MM.1S (cell line): ENCODE measurements around the gene SNF8.

ENCODE experiments used
- DNase-seq: peaks from one replicate; pipeline ENCODE4 v3.0.0-alpha.2; 2015
- H2AFZ ChIP-seq: fragments of 300-600 bp; sonication (generic); 2 replicates; pipeline ENCODE4 v1.6.0; 2016; ENCODE audit warnings: antibody characterized with exemption, low read length
- H3F3A ChIP-seq: fragments of 300-600 bp; sonication (generic); 2 replicates; pipeline ENCODE4 v1.6.1; 2016; ENCODE audit warnings: mild to moderate bottlenecking, antibody characterized with exemption, low read length, moderate library complexity, mixed read lengths; ENCODE audit not compliant: insufficient read depth
- H3K27ac ChIP-seq: fragments of 300-600 bp; sonication (generic); 2 replicates; pipeline ENCODE4 v1.5.1; 2016; ENCODE audit warnings: mild to moderate bottlenecking, low read length
- H3K27me3 ChIP-seq: fragments of 300-600 bp; sonication (generic); replicated peaks from 2 replicates; pipeline ENCODE4 v1.6.0; 2016; ENCODE audit warnings: low read length; ENCODE audit not compliant: insufficient read depth
- H3K36me3 ChIP-seq: fragments of 300-600 bp; sonication (generic); replicated peaks from 2 replicates; pipeline ENCODE4 v1.6.1; 2016; ENCODE audit warnings: mild to moderate bottlenecking, low read length, mixed read lengths; ENCODE audit not compliant: insufficient read depth
- H3K4me1 ChIP-seq: fragments of 300-600 bp; sonication (generic); 2 replicates; pipeline ENCODE4 v1.6.1; 2016; ENCODE audit warnings: low read length, mixed read lengths
- H3K4me2 ChIP-seq: fragments of 300-600 bp; sonication (generic); 2 replicates; pipeline ENCODE4 v1.6.0; 2016; ENCODE audit warnings: low read depth, low read length
- H3K4me3 ChIP-seq: fragments of 300-600 bp; sonication (generic); 2 replicates; pipeline ENCODE4 v1.5.1; 2016; ENCODE audit warnings: low read length, mixed read lengths
- H3K79me2 ChIP-seq: fragments of 300-600 bp; sonication (generic); 2 replicates; pipeline ENCODE4 v1.6.1; 2016; ENCODE audit warnings: mixed run types, low read length, mixed read lengths
- H3K9ac ChIP-seq: fragments of 300-600 bp; sonication (generic); 2 replicates; pipeline ENCODE4 v1.6.1; 2016; ENCODE audit warnings: low read length, mixed read lengths
- H3K9me2 ChIP-seq: fragments of 300-600 bp; sonication (generic); replicated peaks from 2 replicates; pipeline ENCODE4 v1.6.1; 2016; ENCODE audit warnings: mild to moderate bottlenecking, low read length, mixed read lengths; ENCODE audit not compliant: insufficient read depth
- H3K9me3 ChIP-seq: fragments of 300-600 bp; sonication (generic); replicated peaks from 2 replicates; pipeline ENCODE4 v1.6.1; 2016; ENCODE audit warnings: mild to moderate bottlenecking, low read length, mixed read lengths; ENCODE audit not compliant: insufficient read depth
- H4K20me1 ChIP-seq: fragments of 300-600 bp; sonication (generic); 2 replicates; pipeline ENCODE4 v1.6.1; 2016; ENCODE audit warnings: mild to moderate bottlenecking, low read length, moderate library complexity, mixed read lengths; ENCODE audit not compliant: insufficient read depth
- EZH2 ChIP-seq: fragments of 300-600 bp; sonication (generic); optimal IDR thresholded peaks from 2 replicates; pipeline ENCODE3; 2017; ENCODE audit warnings: low read depth, mild to moderate bottlenecking, antibody characterized with exemption, low read length, mixed read lengths
- EZH2phosphoT487 ChIP-seq: fragments of 300-600 bp; sonication (generic); IDR thresholded peaks from 2 replicates; pipeline ENCODE4 v1.6.1; 2018; ENCODE audit warnings: antibody characterized with exemption, low read length
- TF ChIP-seq, protein P1 (sequence below): fragments of 300-600 bp; sonication (generic); IDR thresholded peaks from 2 replicates; pipeline ENCODE4 v1.5.1; 2016; ENCODE audit warnings: antibody characterized with exemption, low read length, mixed read lengths

Gene SNF8

DNA sequence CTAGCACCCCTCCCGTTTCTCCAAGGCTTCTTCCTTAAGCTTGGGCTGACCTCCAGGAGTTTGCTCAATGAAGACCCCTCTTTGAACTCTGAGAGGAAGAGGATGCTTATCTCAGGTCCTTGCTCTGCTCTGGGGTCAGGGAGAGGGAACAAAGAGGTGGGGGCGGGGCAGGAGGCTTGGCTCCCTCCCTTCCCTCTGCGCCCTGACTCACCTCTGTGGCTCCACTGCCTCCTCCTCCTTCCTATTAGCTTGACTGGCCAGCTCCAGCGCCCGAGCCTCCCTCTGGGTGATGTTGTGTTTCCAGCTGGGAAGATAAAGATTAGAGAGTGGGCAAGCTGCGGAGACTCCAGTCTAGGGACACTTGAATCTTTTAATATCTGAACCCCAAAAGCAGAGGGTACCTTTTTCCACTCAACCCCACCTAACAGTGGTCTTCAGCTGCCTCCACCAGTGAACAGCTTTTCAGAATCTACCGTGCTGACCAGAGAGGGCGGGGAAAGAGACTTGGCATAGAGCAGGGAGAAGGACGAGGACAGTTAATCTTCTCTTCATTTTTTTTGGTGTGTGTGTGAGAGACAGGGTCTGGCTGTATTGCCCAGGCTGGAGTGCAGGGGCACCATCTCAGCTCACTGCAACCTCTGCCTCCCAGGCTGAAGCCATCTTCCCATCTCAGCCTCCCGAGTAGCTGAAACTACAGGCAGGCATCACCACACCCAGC lies 17.0 kb upstream of the SNF8 start:
- Histone ChIP-seq H3K9me2 (no peaks in the 10 kb centered on the region), H3K9ac (no peak overlapping the region), H3K4me1 (no peaks in the 10 kb centered on the region), H3F3A (no peaks in the 10 kb centered on the region), H3K27me3 (peaks cover 57% of the 10 kb centered on the region), H4K20me1 (no peaks in the 10 kb centered on the region), H3K27ac (no peak overlapping the region), H3K4me2 (no peak overlapping the region), H2AFZ (no peak overlapping the region), H3K36me3 (no peaks in the 10 kb centered on the region), H3K79me2 (no peaks in the 10 kb centered on the region), H3K9me3 (no peaks in the 10 kb centered on the region), H3K4me3 (no peak overlapping the region)
- TF ChIP-seq EZH2, result no peak
- TF ChIP-seq EZH2phosphoT487, result no peak
- TF ChIP-seq, protein P1, sequence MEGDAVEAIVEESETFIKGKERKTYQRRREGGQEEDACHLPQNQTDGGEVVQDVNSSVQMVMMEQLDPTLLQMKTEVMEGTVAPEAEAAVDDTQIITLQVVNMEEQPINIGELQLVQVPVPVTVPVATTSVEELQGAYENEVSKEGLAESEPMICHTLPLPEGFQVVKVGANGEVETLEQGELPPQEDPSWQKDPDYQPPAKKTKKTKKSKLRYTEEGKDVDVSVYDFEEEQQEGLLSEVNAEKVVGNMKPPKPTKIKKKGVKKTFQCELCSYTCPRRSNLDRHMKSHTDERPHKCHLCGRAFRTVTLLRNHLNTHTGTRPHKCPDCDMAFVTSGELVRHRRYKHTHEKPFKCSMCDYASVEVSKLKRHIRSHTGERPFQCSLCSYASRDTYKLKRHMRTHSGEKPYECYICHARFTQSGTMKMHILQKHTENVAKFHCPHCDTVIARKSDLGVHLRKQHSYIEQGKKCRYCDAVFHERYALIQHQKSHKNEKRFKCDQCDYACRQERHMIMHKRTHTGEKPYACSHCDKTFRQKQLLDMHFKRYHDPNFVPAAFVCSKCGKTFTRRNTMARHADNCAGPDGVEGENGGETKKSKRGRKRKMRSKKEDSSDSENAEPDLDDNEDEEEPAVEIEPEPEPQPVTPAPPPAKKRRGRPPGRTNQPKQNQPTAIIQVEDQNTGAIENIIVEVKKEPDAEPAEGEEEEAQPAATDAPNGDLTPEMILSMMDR, result no peak
- no peak for DNase-seq

DNA sequence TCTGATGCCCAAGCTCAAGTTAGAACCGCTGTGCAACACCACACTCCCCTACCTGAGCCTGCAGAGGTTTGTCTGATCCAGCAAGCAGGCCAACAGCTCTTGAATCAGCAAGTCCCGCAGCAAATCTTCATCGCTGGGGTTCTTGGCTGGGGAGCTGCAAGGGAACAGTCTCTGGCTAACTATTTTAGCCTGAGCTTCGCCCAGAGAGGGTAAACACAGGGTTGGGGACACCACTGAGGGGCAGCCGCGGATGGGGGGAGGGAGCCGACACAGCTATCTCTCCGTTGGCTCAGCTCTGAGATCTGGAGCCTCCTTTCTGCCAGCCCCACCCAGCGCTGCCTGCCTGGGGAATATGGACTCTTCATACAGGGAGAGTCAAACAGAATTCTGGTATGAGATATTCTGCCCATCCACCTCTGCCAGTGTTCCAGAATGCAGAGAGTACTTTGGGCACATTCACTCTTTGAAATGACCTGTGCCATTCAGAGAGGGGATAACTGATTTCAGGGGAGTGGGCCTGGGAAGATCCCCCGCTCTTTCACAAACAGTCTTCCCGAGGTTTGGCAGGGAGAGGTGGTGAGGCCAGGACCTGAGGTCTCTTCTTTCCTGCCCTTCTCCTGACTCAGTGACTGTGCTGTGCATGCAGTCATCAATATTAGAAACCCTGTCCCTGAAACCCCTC lies 16.3 kb upstream of the SNF8 start:
- no peaks in the 10 kb centered on the region for H3K36me3 ChIP-seq
- no peak overlapping the region for H3K27ac ChIP-seq
- no peaks in the 10 kb centered on the region for H3K9me3 ChIP-seq
- H3K4me1 ChIP-seq, result no peaks in the 10 kb centered on the region
- no peak overlapping the region for H3K9ac ChIP-seq
- no peak for TF ChIP-seq EZH2phosphoT487
- TF ChIP-seq, protein P1, result no peak
- peak; percentile 36 for TF ChIP-seq EZH2
- no peak for DNase-seq
- H3K27me3 ChIP-seq, result peaks cover 56% of the 10 kb centered on the region
- no peaks in the 10 kb centered on the region for H3K79me2 ChIP-seq
- no peak overlapping the region for H3K4me3 ChIP-seq
- no peaks in the 10 kb centered on the region for H3K9me2 ChIP-seq
- H2AFZ ChIP-seq, result no peak overlapping the region
- no peaks in the 10 kb centered on the region for H3F3A ChIP-seq
- H4K20me1 ChIP-seq, result no peaks in the 10 kb centered on the region
- H3K4me2 ChIP-seq, result no peak overlapping the region

DNA sequence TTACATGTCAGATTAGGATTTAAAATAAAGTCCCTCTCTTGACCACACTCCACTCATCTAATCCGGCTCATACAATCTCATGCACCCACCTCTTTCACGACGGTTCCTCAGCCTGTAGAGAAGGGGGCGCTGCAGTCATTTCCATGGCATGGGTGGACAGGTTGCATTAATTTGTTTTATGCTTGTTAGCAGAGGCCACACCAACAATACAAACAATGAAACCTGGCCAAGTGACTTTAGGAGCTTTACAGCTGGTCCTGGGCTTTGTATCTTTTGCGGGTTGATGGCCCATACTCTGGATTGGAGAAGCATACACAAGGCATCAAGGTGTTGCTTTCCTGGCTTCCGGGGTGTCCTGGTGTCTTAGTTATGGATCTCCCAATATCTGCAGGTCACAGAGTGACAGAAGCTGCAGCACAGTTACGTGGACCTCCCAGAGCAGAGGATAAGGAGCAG lies 9.7 kb upstream of the SNF8 start:
- DNase-seq, result no peak
- Histone ChIP-seq H3K4me1 (no peaks in the 10 kb centered on the region), H3K4me2 (no peak overlapping the region), H3F3A (no peaks in the 10 kb centered on the region), H3K27ac (no peak overlapping the region), H3K79me2 (no peaks in the 10 kb centered on the region), H3K9me3 (no peaks in the 10 kb centered on the region), H3K9ac (no peak overlapping the region), H4K20me1 (no peaks in the 10 kb centered on the region), H3K36me3 (no peaks in the 10 kb centered on the region), H3K9me2 (no peaks in the 10 kb centered on the region), H2AFZ (no peak overlapping the region), H3K27me3 (peaks cover 17% of the 10 kb centered on the region), H3K4me3 (no peak overlapping the region)
- no peak for TF ChIP-seq EZH2
- TF ChIP-seq, protein P1, result 0 out of 2 replicates have a peak, but pooled peaks have one; percentile 11
